Fibroblast of the aortic adventitia (primary cell): Measurements from ENCODE around the gene PLIN3. TPM values are rescaled to one million over a fixed set of nuclear protein-coding genes. Genes with fewer than 3 reads are reported as not detected.
A peak's percentile ranks its signal among the peaks of the same experiment; 100 is the strongest.
"Not testable (repeated sequence)": the region's sequence is repeated elsewhere in the genome, so short reads cannot be mapped to it uniquely, and the experiment has no call there.

ENCODE experiments used
- DNase-seq: peaks from one replicate; pipeline ENCODE4 v3.0.0-alpha.2; 2010; ENCODE audit warnings: low read depth
- H3K4me3 ChIP-seq: 2 replicates; pipeline ENCODE4 v1.5.1; 2011; ENCODE audit warnings: low read depth, mild to moderate bottlenecking, control low read depth, low read length, moderate library complexity
- total RNA-seq: library from RNA; depleted of rRNA; stranded (reverse); fragments of >200 nt; gene quantifications from 2 replicates; pipeline ENCODE4 v1.2.3, GENCODE V29; 2012; ENCODE audit warnings: low replicate concordance
- TF ChIP-seq, protein P1 (sequence below): IDR thresholded peaks from 2 replicates; pipeline ENCODE4 v1.5.1; 2011; ENCODE audit warnings: mild to moderate bottlenecking, low read length, control low read depth, inconsistent platforms; ENCODE audit not compliant: insufficient read depth

The PLIN3 gene
- total RNA-seq, 1 donor, result 227 TPM

- DNase-seq, result peak; percentile 15
- H3K4me3 ChIP-seq, result no peak overlapping the region
- TF ChIP-seq, protein P1, sequence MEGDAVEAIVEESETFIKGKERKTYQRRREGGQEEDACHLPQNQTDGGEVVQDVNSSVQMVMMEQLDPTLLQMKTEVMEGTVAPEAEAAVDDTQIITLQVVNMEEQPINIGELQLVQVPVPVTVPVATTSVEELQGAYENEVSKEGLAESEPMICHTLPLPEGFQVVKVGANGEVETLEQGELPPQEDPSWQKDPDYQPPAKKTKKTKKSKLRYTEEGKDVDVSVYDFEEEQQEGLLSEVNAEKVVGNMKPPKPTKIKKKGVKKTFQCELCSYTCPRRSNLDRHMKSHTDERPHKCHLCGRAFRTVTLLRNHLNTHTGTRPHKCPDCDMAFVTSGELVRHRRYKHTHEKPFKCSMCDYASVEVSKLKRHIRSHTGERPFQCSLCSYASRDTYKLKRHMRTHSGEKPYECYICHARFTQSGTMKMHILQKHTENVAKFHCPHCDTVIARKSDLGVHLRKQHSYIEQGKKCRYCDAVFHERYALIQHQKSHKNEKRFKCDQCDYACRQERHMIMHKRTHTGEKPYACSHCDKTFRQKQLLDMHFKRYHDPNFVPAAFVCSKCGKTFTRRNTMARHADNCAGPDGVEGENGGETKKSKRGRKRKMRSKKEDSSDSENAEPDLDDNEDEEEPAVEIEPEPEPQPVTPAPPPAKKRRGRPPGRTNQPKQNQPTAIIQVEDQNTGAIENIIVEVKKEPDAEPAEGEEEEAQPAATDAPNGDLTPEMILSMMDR, result no peak
Measured at GRCh38 chr19:4889034-4889815, 21.8 kb upstream of the PLIN3 start.

DNA sequence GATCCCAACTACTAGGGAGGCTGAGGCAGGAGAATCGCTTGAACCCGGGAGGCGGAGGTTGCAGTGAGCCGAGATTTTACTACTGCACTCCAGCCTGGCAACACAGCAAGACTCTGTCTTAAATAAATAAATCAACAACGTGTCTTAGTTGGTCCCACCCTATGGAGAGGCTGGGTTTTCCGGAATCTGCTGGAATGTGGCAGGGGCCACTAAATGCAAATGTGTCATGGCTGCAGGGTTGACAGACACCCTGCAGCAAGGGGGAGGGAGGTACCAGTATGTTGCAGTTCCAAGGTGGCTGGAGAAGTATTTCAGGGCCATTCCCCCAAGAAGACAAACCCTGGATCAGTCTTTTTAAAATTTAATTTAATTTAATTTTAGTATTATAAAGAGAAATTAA lies 20.3 kb upstream of the PLIN3 start:
- H3K4me3 ChIP-seq, DNase-seq: not testable (repeated sequence)

- not testable (repeated sequence) for H3K4me3 ChIP-seq, DNase-seq
Measured at GRCh38 chr19:4884993-4885392, 17.5 kb upstream of the PLIN3 start.

DNA sequence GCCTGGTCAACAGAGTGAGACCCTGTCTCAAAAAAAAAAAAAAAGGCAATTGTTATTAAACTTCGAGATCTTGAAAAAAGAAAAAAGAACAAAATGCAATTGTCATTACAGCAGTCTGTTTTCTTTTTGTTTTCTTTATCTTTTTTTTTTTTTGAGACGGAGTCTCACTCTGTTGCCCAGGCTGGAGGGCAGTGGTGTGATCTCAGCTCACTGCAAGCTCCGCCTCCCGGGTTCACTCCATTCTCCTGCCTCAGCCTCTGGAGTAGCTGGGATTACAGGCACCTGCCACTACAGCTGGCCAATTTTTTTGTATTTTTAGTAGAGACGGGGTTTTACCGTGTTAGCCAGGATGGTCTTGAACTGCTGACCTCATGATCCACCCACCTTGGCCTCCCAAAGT lies 15.4 kb upstream of the PLIN3 start:
- DNase-seq, result not testable (repeated sequence)

DNA sequence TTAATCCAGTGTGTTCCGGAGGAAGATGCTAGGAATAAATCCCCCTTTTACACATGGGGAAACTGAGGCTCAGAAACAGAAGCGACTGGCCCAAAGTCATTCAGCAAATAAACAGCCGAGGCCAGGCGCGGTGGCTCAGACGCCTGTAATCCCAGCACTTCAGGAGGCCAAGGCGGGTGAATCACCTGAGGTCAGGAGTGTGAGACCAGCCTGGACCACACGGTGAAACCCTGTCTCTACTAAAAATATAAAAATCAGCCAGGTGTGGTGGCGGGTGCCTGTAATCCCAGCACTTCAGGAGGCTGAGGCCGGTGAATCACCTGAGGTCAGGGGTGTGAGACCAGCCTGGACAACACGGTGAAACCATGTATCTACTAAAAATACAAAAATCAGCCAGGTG lies 11.6 kb upstream of the PLIN3 start:
- DNase-seq, result no peak
- H3K4me3 ChIP-seq, result no peak overlapping the region
- TF ChIP-seq, protein P1, result no peak

More for the DNA sequence above, 15.4 kb upstream of the PLIN3 start:
- not testable (repeated sequence) for H3K4me3 ChIP-seq

DNA sequence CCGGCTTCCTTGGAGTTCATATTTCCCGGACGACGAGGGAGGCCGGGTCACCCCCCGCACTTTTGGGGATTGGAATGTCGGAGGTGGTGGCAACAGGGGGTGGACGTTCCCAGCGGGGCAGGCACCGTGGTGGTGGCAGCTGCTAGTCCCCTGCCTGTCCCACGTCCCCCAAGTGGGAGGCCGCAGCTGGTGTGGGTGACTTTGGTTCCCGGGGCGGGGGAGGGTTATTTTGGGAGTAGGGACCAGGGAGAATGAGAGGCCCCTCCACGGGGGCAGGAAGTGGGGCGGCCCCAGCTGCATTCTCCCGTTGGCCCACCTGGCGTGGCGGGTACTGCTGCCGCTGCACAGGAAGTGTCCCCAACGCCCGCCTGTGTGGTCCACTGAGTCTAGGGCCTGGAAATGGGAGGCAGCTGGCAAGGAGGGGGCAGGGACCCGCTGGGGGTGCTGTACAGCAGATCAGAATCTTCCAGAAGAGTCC lies 11.1 kb upstream of the PLIN3 start:
- H3K4me3 ChIP-seq, result no peak overlapping the region
- TF ChIP-seq, protein P1, result no peak
- no peak for DNase-seq

GRCh38 chr19:4877753-4878490 lies 10.5 kb upstream of the PLIN3 start:
- no peak for DNase-seq
- H3K4me3 ChIP-seq, result no peak overlapping the region
- TF ChIP-seq, protein P1, result no peak

- TF ChIP-seq, protein P1, result no peak
- H3K4me3 ChIP-seq, result no peak overlapping the region
- DNase-seq, result no peak
Measured at GRCh38 chr19:4873930-4874329, 6.5 kb upstream of the PLIN3 start.
